Natural killer cell treated with Interleukin-12 subunit alpha and Interleukin-12 subunit beta and Interleukin-15 and Interleukin-18, amount 100 ng/mL, for 72 hours (primary cell): ENCODE results near the gene PRKAB1. TPM values are rescaled to one million over a fixed set of nuclear protein-coding genes. Genes with fewer than 3 reads are reported as not detected.
"Not testable (repeated sequence)": the region's sequence is repeated elsewhere in the genome, so short reads cannot be mapped to it uniquely, and the experiment has no call there.

ENCODE experiments used
- ATAC-seq, 2 donors: fragments of 150-1000 bp; cut with Tn5 transposase in 1 of 2; sonication (Bioruptor Pico), chemical (Tn5 transposase) in 1 of 2; 2 replicates each; pipeline ENCODE4 v1.10.0; 2021
- DNase-seq: peaks from one replicate; pipeline ENCODE4 v3.0.0; 2022; ENCODE audit warnings: low spot score
- H3K27ac Mint-ChIP-seq, 2 donors: 1 replicate in 1 of 2; 2 replicates in 1 of 2; pipeline ENCODE4 v1.8.0; 2022; ENCODE audit warnings: mixed read lengths in 2 of 2, mild to moderate bottlenecking in 1 of 2, moderate library complexity in 1 of 2
- H3K27me3 Mint-ChIP-seq, 2 donors: 1 replicate in 1 of 2; 2 replicates in 1 of 2; pipeline ENCODE4 v1.8.0; 2022; ENCODE audit warnings: mixed read lengths in 2 of 2
- H3K36me3 Mint-ChIP-seq: one replicate; pipeline ENCODE4 v1.8.0; 2022; ENCODE audit warnings: mixed read lengths
- H3K4me1 Mint-ChIP-seq, 2 donors: 1 replicate in 1 of 2; 2 replicates in 1 of 2; pipeline ENCODE4 v1.8.0; 2022; ENCODE audit warnings: low read depth in 2 of 2, mixed read lengths in 2 of 2, mild to moderate bottlenecking in 1 of 2
- H3K4me3 Mint-ChIP-seq: one replicate; pipeline ENCODE4 v1.8.0; 2022; ENCODE audit warnings: mixed read lengths
- H3K9me3 Mint-ChIP-seq: 2 replicates; pipeline ENCODE4 v1.8.0; 2022; ENCODE audit warnings: mixed read lengths
- total RNA-seq, 2 donors: library from RNA; stranded (reverse); gene quantifications; one replicate each; pipeline ENCODE4 v1.2.3, GENCODE V29; 2022

The PRKAB1 gene
- total RNA-seq, 2 donors from 2014 or later: 27.4 to 31.4 TPM

DNA sequence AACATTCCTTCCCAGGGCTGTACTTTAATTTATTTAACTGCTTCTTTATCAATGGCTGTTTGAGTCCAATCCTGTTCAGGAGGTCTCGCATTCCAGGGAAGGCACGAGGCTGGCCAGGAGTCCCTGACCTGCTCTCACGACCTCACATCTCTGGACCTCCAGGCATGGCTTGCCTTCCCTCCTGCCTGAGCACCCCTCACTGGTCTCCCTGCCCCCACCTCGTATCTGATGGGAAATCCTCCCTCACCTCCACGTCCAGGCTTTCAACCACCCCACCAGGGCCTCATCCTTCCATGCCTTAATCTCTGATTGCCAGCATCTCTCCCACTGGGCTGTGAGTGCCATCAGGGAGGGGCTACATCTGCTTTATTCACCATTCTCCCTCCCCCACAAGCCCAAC is 29.0 kb downstream of the PRKAB1 start:
- H3K4me1 Mint-ChIP-seq: no peaks in the 10 kb centered on the region
- H3K27me3 Mint-ChIP-seq: no peaks in the 10 kb centered on the region
- H3K9me3 Mint-ChIP-seq: no peaks in the 10 kb centered on the region
- no peak overlapping the region for H3K27ac Mint-ChIP-seq
- H3K4me3 Mint-ChIP-seq: no peak overlapping the region
- H3K36me3 Mint-ChIP-seq: no peaks in the 10 kb centered on the region
- DNase-seq (peak; percentile 46), ATAC-seq (no peak)

GRCh38 chr12:119699199-119699760 is 31.3 kb downstream of the PRKAB1 start:
- no peaks in the 10 kb centered on the region for H3K4me1 Mint-ChIP-seq
- no peak overlapping the region for H3K27ac Mint-ChIP-seq
- DNase-seq: no peak
- no peaks in the 10 kb centered on the region for H3K27me3 Mint-ChIP-seq
- no peak for ATAC-seq
- no peak overlapping the region for H3K4me3 Mint-ChIP-seq
- H3K36me3 Mint-ChIP-seq: no peaks in the 10 kb centered on the region
- H3K9me3 Mint-ChIP-seq: no peaks in the 10 kb centered on the region

- Mint-ChIP-seq H3K9me3 (no peaks in the 10 kb centered on the region), H3K4me3 (no peak overlapping the region), H3K4me1 (no peaks in the 10 kb centered on the region), H3K36me3 (no peaks in the 10 kb centered on the region), H3K27ac (no peak overlapping the region), H3K27me3 (no peaks in the 10 kb centered on the region)
- peak; percentile 2 for DNase-seq
- ATAC-seq: no peak
These were observed 32.1 kb downstream of the PRKAB1 start for GRCh38 chr12:119700078-119700477.

DNA sequence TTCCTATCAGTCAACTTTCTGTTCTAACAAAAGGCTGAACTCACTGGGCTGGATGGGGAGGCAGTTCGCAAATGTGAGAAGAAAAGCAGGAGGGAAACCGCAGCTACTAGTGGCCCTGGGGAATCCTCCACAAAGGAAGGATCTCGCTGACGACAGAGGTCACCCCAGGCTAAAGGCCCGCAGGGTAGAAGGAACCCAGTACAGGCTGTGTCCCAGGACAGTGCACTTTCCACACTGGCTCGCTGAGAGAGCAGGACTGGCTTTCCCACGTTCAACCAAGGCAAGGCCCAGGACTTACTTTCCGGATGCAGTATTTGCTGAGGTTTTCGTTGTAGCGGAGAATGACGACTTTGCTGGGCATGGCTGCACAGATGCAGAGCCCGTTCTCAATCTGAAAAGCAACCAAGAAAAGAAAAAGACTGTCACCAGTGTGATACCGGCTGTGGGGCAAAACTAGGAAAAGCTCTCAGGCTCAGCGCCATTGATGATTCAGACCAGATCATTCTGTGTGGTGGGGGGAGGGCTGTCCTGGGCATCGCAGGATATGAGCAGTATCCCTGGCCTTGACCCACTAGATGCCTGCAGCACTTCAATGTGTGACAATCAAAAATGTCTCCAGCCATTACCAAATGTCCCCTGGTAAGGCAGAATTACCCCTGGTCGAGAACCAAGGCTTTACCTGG is 36.3 kb downstream of the PRKAB1 start:
- Mint-ChIP-seq H3K36me3 (peaks cover 4% of the 10 kb centered on the region), H3K27me3 (no peaks in the 10 kb centered on the region), H3K4me1 (no peaks in the 10 kb centered on the region), H3K4me3 (no peak overlapping the region), H3K27ac (no peak overlapping the region), H3K9me3 (no peaks in the 10 kb centered on the region)
- ATAC-seq: no peak
- peak; percentile 47 for DNase-seq

- H3K4me3 Mint-ChIP-seq: no peak overlapping the region
- no peak overlapping the region for H3K27ac Mint-ChIP-seq
- H3K27me3 Mint-ChIP-seq: no peaks in the 10 kb centered on the region
- peaks cover 10% of the 10 kb centered on the region for H3K36me3 Mint-ChIP-seq
- H3K9me3 Mint-ChIP-seq: no peaks in the 10 kb centered on the region
- no peak for DNase-seq
- no peak for ATAC-seq
- H3K4me1 Mint-ChIP-seq: no peaks in the 10 kb centered on the region
These were observed 37.2 kb downstream of the PRKAB1 start for GRCh38 chr12:119705182-119705581.

DNA sequence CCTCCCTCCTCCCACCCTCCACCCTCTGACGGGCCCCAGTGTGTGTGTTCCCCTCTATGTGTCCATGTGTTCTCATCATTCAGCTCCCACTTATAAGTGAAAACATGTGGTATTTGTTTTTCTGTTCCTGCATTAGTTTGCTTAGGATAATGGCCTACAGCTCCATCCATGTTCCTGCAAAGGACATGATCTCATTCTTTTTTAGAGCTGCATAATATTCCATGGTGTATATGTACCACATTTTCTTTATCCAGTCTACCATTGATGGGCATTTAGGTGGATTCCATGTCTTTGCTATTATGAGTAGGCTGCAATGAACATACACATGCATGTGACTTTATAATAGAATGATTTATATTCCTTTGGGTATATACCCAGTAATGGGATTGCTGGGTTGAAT is 38.5 kb downstream of the PRKAB1 start:
- H3K36me3 Mint-ChIP-seq, H3K4me1 Mint-ChIP-seq, H3K4me3 Mint-ChIP-seq, DNase-seq, H3K27ac Mint-ChIP-seq, H3K27me3 Mint-ChIP-seq, H3K9me3 Mint-ChIP-seq, ATAC-seq: not testable (repeated sequence)

- no peak overlapping the region for H3K4me3 Mint-ChIP-seq
- H3K36me3 Mint-ChIP-seq: peaks cover 10% of the 10 kb centered on the region
- H3K9me3 Mint-ChIP-seq: no peaks in the 10 kb centered on the region
- H3K4me1 Mint-ChIP-seq: no peaks in the 10 kb centered on the region
- no peak overlapping the region for H3K27ac Mint-ChIP-seq
- no peak for DNase-seq
- H3K27me3 Mint-ChIP-seq: no peaks in the 10 kb centered on the region
- ATAC-seq: no peak
These were observed 42.5 kb downstream of the PRKAB1 start for GRCh38 chr12:119710374-119710964.

GRCh38 chr12:119710965-119711551 is 43.1 kb downstream of the PRKAB1 start:
- no peak for DNase-seq
- no peaks in the 10 kb centered on the region for H3K4me1 Mint-ChIP-seq
- H3K27ac Mint-ChIP-seq: no peak overlapping the region
- no peak for ATAC-seq
- H3K9me3 Mint-ChIP-seq: no peaks in the 10 kb centered on the region
- no peak overlapping the region for H3K4me3 Mint-ChIP-seq
- peaks cover 10% of the 10 kb centered on the region for H3K36me3 Mint-ChIP-seq
- H3K27me3 Mint-ChIP-seq: no peaks in the 10 kb centered on the region

- H3K4me3 Mint-ChIP-seq: no peak overlapping the region
- H3K36me3 Mint-ChIP-seq: peaks cover 10% of the 10 kb centered on the region
- ATAC-seq (no peak), DNase-seq (no peak)
- H3K27me3 Mint-ChIP-seq: no peaks in the 10 kb centered on the region
- H3K9me3 Mint-ChIP-seq: no peaks in the 10 kb centered on the region
- no peak overlapping the region for H3K27ac Mint-ChIP-seq
- H3K4me1 Mint-ChIP-seq: no peaks in the 10 kb centered on the region
These were observed 43.8 kb downstream of the PRKAB1 start for GRCh38 chr12:119711693-119712092.

DNA sequence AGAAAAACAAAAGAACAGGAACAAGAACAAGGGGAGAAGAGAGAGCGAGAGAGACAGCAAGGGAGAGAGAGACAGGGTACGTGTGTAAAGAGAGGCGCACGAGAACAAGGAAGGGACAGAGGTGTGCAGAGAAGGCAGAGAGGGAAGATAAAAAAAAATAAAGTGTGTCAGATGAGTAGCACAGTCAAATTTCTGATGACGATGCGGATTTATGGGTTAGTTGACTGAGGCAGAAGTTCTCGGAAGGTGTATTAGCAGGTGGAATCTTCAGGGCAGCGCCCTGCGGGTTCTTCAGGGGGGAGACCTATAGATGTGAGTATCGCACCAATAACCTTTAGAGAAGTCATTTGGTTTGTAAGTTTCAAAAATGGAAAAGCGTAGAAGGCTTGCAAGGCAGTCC is 44.8 kb downstream of the PRKAB1 start:
- H3K27ac Mint-ChIP-seq: no peak overlapping the region

DNA sequence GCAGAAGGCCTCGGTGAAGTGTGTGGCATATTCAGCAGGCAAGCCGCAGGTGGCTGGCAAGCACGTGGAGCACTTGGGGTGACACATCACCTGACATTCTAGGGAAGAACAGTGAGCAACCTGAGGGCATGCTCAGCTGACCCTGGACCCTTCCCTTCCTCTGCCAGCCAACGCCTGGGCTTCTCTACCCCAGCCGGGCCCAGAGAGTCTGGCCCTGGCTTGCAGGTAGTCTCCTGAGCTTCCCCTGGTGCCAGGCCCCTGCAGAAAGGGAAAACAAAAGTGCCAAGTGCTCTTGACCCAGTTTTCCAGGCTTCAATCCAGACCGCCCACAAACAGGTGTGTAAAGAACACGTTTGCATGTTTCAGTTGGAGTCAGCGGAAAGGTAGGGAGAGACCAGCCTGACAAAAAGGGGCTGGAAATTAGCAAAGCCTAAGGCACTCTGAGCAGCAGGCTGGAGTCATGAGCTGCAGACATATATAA is 45.7 kb downstream of the PRKAB1 start:
- Mint-ChIP-seq H3K27me3 (no peaks in the 10 kb centered on the region), H3K36me3 (peaks cover 6% of the 10 kb centered on the region), H3K27ac (no peak overlapping the region), H3K4me3 (no peak overlapping the region), H3K9me3 (no peaks in the 10 kb centered on the region), H3K4me1 (no peaks in the 10 kb centered on the region)
- ATAC-seq (no peak), DNase-seq (no peak)

More for the DNA sequence above, 44.8 kb downstream of the PRKAB1 start:
- ATAC-seq (no peak), DNase-seq (no peak)
- Mint-ChIP-seq H3K4me1 (no peaks in the 10 kb centered on the region), H3K27me3 (no peaks in the 10 kb centered on the region), H3K9me3 (no peaks in the 10 kb centered on the region), H3K36me3 (peaks cover 10% of the 10 kb centered on the region), H3K4me3 (no peak overlapping the region)

- no peaks in the 10 kb centered on the region for H3K27me3 Mint-ChIP-seq
- ATAC-seq (no peak), DNase-seq (no peak)
- no peaks in the 10 kb centered on the region for H3K36me3 Mint-ChIP-seq
- H3K27ac Mint-ChIP-seq: no peak overlapping the region
- no peaks in the 10 kb centered on the region for H3K9me3 Mint-ChIP-seq
- no peaks in the 10 kb centered on the region for H3K4me1 Mint-ChIP-seq
- H3K4me3 Mint-ChIP-seq: no peak overlapping the region
These were observed 46.8 kb downstream of the PRKAB1 start for GRCh38 chr12:119714614-119715267.

DNA sequence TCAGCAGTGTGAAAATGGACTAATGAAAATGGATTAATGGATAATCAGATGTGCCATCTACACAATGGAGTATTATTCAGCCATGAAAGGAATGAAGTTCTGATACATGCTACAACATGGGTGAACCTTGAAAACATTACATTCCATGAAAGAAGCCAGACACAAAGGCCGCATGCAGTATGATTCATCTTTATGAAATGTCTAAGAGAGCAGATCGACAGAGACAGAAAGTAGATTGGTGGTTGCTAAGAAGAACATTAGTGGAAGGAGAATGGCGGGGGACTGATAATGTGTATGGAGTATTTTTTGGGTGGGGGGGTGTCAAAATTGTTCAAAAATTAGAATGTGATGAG is 47.3 kb downstream of the PRKAB1 start:
- ATAC-seq (no peak), DNase-seq (no peak)
- Mint-ChIP-seq H3K9me3 (no peaks in the 10 kb centered on the region), H3K27ac (no peak overlapping the region), H3K36me3 (no peaks in the 10 kb centered on the region), H3K4me1 (no peaks in the 10 kb centered on the region), H3K27me3 (no peaks in the 10 kb centered on the region), H3K4me3 (no peak overlapping the region)

DNA sequence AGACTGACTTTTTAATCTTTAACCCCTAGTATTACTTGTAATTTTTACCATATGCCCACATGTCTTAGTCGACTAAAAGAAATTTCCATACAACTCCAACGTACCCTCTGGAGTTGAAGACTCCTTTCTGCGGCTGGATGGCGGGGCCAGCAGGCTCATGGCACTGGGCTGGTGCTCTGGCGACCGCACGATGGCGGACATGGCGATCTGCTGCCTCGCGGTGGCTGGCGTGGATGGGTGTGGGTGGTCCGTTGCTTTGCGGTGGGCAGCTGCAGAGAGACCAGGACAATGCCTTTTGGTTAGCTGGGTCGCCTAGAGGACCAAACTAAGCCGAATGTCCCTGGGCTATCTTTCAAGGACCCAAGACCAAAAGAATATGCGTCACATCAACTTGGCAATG is 50.2 kb downstream of the PRKAB1 start:
- no peaks in the 10 kb centered on the region for H3K36me3 Mint-ChIP-seq
- no peaks in the 10 kb centered on the region for H3K9me3 Mint-ChIP-seq
- no peak overlapping the region for H3K27ac Mint-ChIP-seq
- H3K4me1 Mint-ChIP-seq: no peaks in the 10 kb centered on the region
- no peak overlapping the region for H3K4me3 Mint-ChIP-seq
- no peak for DNase-seq
- ATAC-seq: no peak
- H3K27me3 Mint-ChIP-seq: no peaks in the 10 kb centered on the region
